Ishikawa (cell line): ENCODE results near the gene ARGLU1.

ENCODE experiments used
- EP300 ChIP-seq: IDR thresholded peaks from 2 replicates; pipeline ENCODE4 v1.6.1; 2012; ENCODE audit warnings: borderline replicate concordance
- RAD21 ChIP-seq: IDR thresholded peaks from 2 replicates; pipeline ENCODE4 v1.6.1; 2012; ENCODE audit warnings: low read depth
- TAF1 ChIP-seq: IDR thresholded peaks from 2 replicates; pipeline ENCODE4 v1.6.1; 2012; ENCODE audit warnings: low read depth, mild to moderate bottlenecking
- TF ChIP-seq, protein P1 (sequence below): IDR thresholded peaks from 2 replicates; pipeline ENCODE4 v1.6.1; 2012

DNA sequence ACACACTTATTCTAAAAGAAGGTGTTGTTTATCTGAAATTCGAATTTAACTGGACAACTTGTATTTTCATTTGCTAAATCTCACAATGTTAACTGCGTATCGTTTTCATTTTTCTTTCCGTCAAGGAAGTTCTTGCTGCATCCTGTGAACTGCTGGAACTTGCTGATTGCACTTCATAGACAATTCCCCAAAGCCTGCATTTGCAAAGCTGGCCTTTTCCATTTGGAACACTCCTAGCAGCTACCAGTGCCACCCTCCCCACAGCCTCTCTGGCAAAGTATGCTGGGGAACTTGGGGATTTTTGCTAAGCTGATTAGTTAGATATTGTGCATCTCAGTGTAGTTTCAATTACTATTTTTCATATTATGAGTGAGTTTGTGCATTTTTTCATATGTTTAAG lies 20.4 kb upstream of the ARGLU1 start:
- TF ChIP-seq, protein P1, sequence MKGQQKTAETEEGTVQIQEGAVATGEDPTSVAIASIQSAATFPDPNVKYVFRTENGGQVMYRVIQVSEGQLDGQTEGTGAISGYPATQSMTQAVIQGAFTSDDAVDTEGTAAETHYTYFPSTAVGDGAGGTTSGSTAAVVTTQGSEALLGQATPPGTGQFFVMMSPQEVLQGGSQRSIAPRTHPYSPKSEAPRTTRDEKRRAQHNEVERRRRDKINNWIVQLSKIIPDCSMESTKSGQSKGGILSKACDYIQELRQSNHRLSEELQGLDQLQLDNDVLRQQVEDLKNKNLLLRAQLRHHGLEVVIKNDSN, result no peak
- TF ChIP-seq TAF1, result no peak
- TF ChIP-seq RAD21, result no peak
- TF ChIP-seq EP300, result no peak
